ENCODE data around the gene PARD3B.

GRCh38 chr2:204944927-204945326, 399.7 kb downstream of the PARD3B start:
- TF ChIP-seq POLR2A (IDR thresholded peaks at IDR 0.05; ENCODE audit: extremely low read depth, insufficient read length): no peak
- TF ChIP-seq CTCF (IDR thresholded peaks at IDR 0.05; ENCODE audit: low read depth, low read length): no peak
- no peak for TF ChIP-seq MAX (IDR thresholded peaks at IDR 0.05; ENCODE audit: low read depth, low read length)
